Measurements from ENCODE around the gene OLAH.

Gene OLAH

DNA sequence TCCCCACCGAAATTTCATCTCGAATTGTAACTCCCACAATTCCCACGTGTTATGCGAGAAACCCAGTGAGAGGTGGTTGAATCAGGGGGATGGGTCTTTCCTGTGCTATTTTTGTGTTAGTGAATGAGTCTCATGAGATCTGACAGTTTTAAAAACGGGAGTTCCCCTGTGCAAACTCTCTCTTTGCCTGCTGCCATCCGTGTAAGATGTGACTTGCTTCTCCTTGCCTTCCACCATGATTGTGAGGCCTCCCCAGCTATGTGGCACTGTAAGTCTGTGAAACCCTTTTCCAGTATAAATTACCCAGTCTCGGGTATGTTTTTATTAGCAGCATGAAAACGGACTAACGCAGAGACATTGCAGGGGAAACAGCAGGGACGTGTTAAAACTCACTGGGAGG lies 5.3 kb upstream of the OLAH start:
- Histone ChIP-seq H3K27ac (ENCODE audit: low read depth, low read length) (no peak overlapping the region), H3K9me3 (ENCODE audit: control insufficient read depth, insufficient read depth, low read length) (no peaks in the 10 kb centered on the region), H3K9ac (ENCODE audit: low read depth, low read length) (no peak overlapping the region), H3K4me1 (ENCODE audit: control insufficient read depth, insufficient read depth, low read length) (no peaks in the 10 kb centered on the region), H3K27me3 (ENCODE audit: control insufficient read depth, insufficient read depth, low read length) (no peaks in the 10 kb centered on the region), H3K4me3 (ENCODE audit: low read depth, low read length) (no peak overlapping the region), H3K36me3 (ENCODE audit: control insufficient read depth, insufficient read depth, low read length) (no peaks in the 10 kb centered on the region)

DNA sequence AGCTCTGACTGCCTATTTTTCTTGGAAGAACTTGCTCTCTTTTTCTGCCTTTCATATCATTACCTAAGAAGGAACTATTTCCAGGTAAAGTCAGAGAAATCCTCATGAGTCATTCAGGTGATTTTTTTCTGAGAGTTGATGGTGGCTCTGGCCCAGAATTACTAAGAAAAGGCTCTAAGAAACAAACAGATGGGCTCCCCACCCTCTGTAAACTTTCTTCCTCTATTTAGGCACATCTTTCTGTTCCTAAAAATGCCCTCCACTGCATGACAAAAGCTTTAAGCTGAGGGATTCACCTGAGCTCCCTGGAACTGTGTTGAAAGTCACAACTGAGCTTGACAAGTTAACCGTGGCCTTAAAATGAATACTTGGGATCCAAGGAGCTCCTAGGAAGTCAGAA lies 1.6 kb downstream of the OLAH start:
- H3K4me1 ChIP-seq (ENCODE audit: control insufficient read depth, insufficient read depth, low read length) = no peaks in the 10 kb centered on the region
- no peak overlapping the region for H3K9ac ChIP-seq (ENCODE audit: low read depth, low read length)
- no peak overlapping the region for H3K27ac ChIP-seq (ENCODE audit: low read depth, low read length)

DNA sequence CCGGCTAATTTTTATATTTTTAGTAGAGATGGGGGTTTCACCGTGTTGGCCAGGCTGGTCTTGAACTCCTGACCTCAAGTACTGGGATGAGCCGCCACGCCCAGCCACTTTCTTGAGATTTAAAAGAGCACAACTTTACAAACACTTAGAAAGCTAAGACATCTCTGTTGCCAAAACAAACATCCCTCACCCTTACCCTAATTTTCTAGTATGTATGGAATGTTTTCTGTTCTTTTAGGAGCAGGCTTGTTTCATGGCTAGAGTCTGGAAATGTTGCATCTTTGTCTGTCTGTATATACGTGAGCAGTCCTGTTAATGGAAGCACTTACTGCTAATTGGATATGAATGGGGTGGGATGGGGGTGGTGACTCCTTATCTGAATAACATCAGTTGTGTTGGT lies 2.9 kb downstream of the OLAH start:
- Histone ChIP-seq H3K27me3 (ENCODE audit: control insufficient read depth, insufficient read depth, low read length) (no peaks in the 10 kb centered on the region), H3K27ac (ENCODE audit: low read depth, low read length) (no peak overlapping the region), H3K36me3 (ENCODE audit: control insufficient read depth, insufficient read depth, low read length) (no peaks in the 10 kb centered on the region), H3K4me1 (ENCODE audit: control insufficient read depth, insufficient read depth, low read length) (no peaks in the 10 kb centered on the region), H3K9me3 (ENCODE audit: control insufficient read depth, insufficient read depth, low read length) (no peaks in the 10 kb centered on the region), H3K4me3 (ENCODE audit: low read depth, low read length) (no peak overlapping the region), H3K9ac (ENCODE audit: low read depth, low read length) (no peak overlapping the region)

More for the DNA sequence above, 1.6 kb downstream of the OLAH start:
- no peaks in the 10 kb centered on the region for H3K9me3 ChIP-seq (ENCODE audit: control insufficient read depth, insufficient read depth, low read length)
- H3K36me3 ChIP-seq (ENCODE audit: control insufficient read depth, insufficient read depth, low read length) = no peaks in the 10 kb centered on the region
- H3K27me3 ChIP-seq (ENCODE audit: control insufficient read depth, insufficient read depth, low read length) = no peaks in the 10 kb centered on the region
- H3K4me3 ChIP-seq (ENCODE audit: low read depth, low read length) = no peak overlapping the region

DNA sequence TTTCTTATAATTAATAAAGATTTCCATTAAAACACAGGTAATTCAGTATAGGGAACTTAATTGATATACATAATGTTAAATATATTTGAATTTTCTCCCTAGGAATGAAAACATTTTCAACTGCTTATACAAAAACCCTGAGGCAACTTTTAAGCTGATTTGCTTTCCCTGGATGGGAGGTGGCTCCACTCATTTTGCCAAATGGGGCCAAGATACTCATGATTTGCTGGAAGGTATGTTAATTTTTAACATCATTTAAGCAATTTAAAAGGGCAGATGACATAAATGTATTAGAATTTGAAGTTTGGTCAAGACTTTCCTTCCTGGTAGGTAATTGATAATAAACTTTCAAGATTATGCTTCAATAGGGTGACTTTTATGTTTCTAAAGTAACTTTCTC lies 5.8 kb downstream of the OLAH start:
- no peaks in the 10 kb centered on the region for H3K27me3 ChIP-seq (ENCODE audit: control insufficient read depth, insufficient read depth, low read length)
- H3K9ac ChIP-seq (ENCODE audit: low read depth, low read length) = no peak overlapping the region
- H3K4me1 ChIP-seq (ENCODE audit: control insufficient read depth, insufficient read depth, low read length) = no peaks in the 10 kb centered on the region
- H3K9me3 ChIP-seq (ENCODE audit: control insufficient read depth, insufficient read depth, low read length) = no peaks in the 10 kb centered on the region
- H3K4me3 ChIP-seq (ENCODE audit: low read depth, low read length) = no peak overlapping the region
- H3K27ac ChIP-seq (ENCODE audit: low read depth, low read length) = no peak overlapping the region
- H3K36me3 ChIP-seq (ENCODE audit: control insufficient read depth, insufficient read depth, low read length) = no peaks in the 10 kb centered on the region

DNA sequence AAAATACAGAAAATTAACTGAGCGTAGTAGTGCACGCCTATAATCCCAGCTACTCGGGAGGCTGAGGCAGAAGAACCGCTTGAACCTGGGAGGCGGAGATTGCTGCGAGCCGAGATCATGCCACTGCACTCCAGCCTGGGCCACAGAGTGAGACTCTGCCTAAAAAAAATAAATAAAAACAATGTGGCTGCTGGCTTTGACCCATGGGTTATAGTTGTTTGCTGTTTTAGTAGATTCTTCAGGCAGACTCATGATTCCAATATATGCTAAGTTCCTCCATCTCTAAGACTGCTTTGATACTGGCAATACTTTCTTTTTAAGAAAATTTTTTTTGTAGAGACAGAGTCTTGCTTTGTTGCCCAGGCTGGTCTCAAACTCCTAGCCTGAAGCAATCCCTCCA lies 8.4 kb downstream of the OLAH start:
- Histone ChIP-seq H3K9ac (ENCODE audit: low read depth, low read length) (no peak overlapping the region), H3K27ac (ENCODE audit: low read depth, low read length) (no peak overlapping the region), H3K4me3 (ENCODE audit: low read depth, low read length) (no peak overlapping the region), H3K9me3 (ENCODE audit: control insufficient read depth, insufficient read depth, low read length) (no peaks in the 10 kb centered on the region), H3K4me1 (ENCODE audit: control insufficient read depth, insufficient read depth, low read length) (no peaks in the 10 kb centered on the region), H3K27me3 (ENCODE audit: control insufficient read depth, insufficient read depth, low read length) (no peaks in the 10 kb centered on the region), H3K36me3 (ENCODE audit: control insufficient read depth, insufficient read depth, low read length) (no peaks in the 10 kb centered on the region)

DNA sequence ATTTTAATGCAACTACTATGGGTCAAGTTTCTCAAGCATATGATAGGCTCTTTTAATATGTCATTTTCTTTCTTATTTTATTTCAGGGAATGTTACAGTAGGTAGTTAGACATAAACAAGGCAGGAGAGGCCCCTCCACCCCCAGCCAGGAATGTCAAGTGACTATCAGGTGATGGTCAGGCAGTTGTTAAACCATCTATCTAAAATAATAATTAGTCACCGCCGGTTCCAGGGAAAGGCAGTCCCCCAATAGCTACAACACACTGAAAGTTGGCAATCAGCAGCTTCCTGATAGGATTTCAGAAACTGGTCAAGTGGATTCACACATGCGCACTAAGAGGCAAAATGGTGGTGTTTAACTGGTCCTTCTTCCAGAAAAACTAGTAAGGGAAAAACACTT lies 9.3 kb downstream of the OLAH start:
- no peaks in the 10 kb centered on the region for H3K9me3 ChIP-seq (ENCODE audit: control insufficient read depth, insufficient read depth, low read length)
- no peak overlapping the region for H3K27ac ChIP-seq (ENCODE audit: low read depth, low read length)
- H3K4me1 ChIP-seq (ENCODE audit: control insufficient read depth, insufficient read depth, low read length) = no peaks in the 10 kb centered on the region
- H3K27me3 ChIP-seq (ENCODE audit: control insufficient read depth, insufficient read depth, low read length) = no peaks in the 10 kb centered on the region
- H3K36me3 ChIP-seq (ENCODE audit: control insufficient read depth, insufficient read depth, low read length) = no peaks in the 10 kb centered on the region
- no peak overlapping the region for H3K4me3 ChIP-seq (ENCODE audit: low read depth, low read length)
- no peak overlapping the region for H3K9ac ChIP-seq (ENCODE audit: low read depth, low read length)

DNA sequence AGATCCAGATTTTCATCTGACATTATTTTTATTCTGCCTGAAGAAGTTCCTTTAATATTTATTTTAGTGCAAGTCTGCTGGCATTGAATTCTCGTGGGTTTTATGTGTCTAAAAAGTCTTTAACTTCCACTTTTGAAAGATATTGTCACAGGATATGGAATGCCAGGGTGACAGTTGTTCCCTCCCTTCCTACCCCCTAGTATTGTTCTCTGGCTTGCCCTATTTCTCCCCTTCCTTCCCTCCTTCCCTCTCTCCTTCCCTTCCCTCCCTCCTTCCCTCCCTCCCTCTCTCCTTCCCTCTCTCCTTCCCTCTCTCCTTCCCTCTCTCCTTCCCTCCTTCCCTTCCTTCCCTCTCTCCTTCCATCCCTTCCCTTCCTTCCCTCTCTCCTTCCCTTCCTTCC lies 14.9 kb downstream of the OLAH start:
- no peaks in the 10 kb centered on the region for H3K4me1 ChIP-seq (ENCODE audit: control insufficient read depth, insufficient read depth, low read length)
- H3K27me3 ChIP-seq (ENCODE audit: control insufficient read depth, insufficient read depth, low read length) = no peaks in the 10 kb centered on the region
- H3K27ac ChIP-seq (ENCODE audit: low read depth, low read length) = no peak overlapping the region
- no peak overlapping the region for H3K9ac ChIP-seq (ENCODE audit: low read depth, low read length)
- H3K36me3 ChIP-seq (ENCODE audit: control insufficient read depth, insufficient read depth, low read length) = no peaks in the 10 kb centered on the region
- no peak overlapping the region for H3K4me3 ChIP-seq (ENCODE audit: low read depth, low read length)
- H3K9me3 ChIP-seq (ENCODE audit: control insufficient read depth, insufficient read depth, low read length) = peaks cover 5% of the 10 kb centered on the region; the same call in 1 of the 2 replicates

DNA sequence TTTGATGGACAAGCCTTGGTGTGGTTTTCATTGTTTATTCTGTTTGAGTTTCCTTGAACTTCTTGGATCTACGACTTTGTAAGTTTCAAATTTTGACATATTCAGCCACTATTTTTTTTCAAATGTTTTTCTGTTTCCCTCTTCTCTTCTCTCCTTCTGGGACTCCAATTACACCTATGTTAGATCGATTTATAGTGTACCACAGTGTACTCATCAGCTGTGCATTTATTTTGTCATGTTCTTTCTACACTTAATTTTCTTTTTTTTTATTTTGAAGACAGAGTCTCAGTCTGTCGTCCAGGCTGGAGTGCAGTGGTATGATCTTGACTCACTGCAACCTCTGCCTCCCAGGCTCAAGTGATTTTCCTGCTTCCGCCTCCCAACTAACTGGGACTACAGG lies 16.2 kb downstream of the OLAH start:
- H3K36me3 ChIP-seq (ENCODE audit: control insufficient read depth, insufficient read depth, low read length) = no peaks in the 10 kb centered on the region
- H3K27ac ChIP-seq (ENCODE audit: low read depth, low read length) = no peak overlapping the region
- H3K4me3 ChIP-seq (ENCODE audit: low read depth, low read length) = no peak overlapping the region
- H3K9me3 ChIP-seq (ENCODE audit: control insufficient read depth, insufficient read depth, low read length) = peaks cover 5% of the 10 kb centered on the region; the same call in 1 of the 2 replicates
- no peaks in the 10 kb centered on the region for H3K27me3 ChIP-seq (ENCODE audit: control insufficient read depth, insufficient read depth, low read length)
- H3K4me1 ChIP-seq (ENCODE audit: control insufficient read depth, insufficient read depth, low read length) = no peaks in the 10 kb centered on the region
- H3K9ac ChIP-seq (ENCODE audit: low read depth, low read length) = no peak overlapping the region

DNA sequence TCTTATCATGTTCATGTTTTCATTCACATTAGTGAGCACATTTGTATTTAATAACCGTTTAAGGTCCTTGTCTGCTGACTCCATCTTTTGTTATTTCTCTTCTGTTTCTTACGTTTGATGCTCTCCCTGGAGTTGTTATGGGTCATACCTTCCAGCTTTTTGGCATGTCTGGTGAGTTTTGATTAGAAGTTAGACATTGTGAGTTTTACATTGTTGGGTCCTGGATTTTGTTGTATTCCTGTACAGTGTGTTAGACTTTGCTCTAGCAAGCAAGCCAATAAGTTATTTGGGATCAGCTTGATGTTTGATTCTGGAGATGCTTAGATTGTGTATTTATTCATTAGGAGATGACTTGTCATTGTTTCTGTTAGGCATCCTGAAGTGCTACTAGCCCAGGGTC lies 16.9 kb downstream of the OLAH start:
- Histone ChIP-seq H3K9me3 (ENCODE audit: control insufficient read depth, insufficient read depth, low read length) (peaks cover 5% of the 10 kb centered on the region; the same call in 1 of the 2 replicates), H3K4me3 (ENCODE audit: low read depth, low read length) (no peak overlapping the region), H3K36me3 (ENCODE audit: control insufficient read depth, insufficient read depth, low read length) (no peaks in the 10 kb centered on the region), H3K27ac (ENCODE audit: low read depth, low read length) (no peak overlapping the region), H3K27me3 (ENCODE audit: control insufficient read depth, insufficient read depth, low read length) (no peaks in the 10 kb centered on the region), H3K9ac (ENCODE audit: low read depth, low read length) (no peak overlapping the region), H3K4me1 (ENCODE audit: control insufficient read depth, insufficient read depth, low read length) (no peaks in the 10 kb centered on the region)

DNA sequence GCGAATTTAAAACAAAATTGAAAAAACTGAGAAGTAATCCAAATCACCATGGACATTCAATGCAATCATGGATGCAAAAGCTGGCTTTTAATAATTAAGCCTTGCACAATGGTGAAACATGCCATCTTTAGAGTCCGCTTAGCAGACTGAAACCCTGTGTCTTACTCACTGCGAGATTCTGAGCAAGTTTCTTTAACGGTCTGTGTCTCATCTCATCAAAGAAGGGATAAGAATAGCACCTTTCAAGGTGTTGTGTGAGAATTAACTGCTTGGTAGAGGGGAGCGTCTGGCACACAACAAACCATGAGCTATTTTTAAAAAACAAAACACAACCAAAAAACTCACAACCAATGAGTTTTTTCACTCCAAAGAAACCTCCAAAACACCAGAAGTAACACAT lies 23.4 kb downstream of the OLAH start:
- Histone ChIP-seq H3K27me3 (ENCODE audit: control insufficient read depth, insufficient read depth, low read length) (no peaks in the 10 kb centered on the region), H3K27ac (ENCODE audit: low read depth, low read length) (no peak overlapping the region), H3K4me3 (ENCODE audit: low read depth, low read length) (no peak overlapping the region)

DNA sequence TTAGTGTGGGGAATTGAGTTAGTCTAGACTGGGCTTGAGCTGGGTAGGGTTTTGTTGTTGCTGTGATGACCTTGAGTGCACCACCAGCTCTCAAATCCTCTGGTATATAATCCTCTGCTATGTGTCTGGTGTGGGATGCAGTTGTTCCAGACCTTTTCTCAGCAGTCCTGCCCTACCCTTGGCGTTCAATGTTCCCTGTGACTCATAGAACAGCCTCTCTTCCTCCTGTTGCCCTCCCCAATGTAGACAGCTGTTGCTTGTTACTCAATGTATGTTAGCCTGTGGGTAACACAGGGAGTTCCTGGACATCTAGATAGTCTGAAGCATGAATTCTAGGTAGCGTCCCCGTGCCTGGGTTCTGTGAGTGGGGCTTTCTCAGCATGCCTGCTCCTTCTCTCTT lies 25.1 kb downstream of the OLAH start:
- Histone ChIP-seq H3K36me3 (ENCODE audit: control insufficient read depth, insufficient read depth, low read length) (no peaks in the 10 kb centered on the region; the same call in 1 of the 2 replicates), H3K9ac (ENCODE audit: low read depth, low read length) (no peak overlapping the region), H3K4me3 (ENCODE audit: low read depth, low read length) (no peak overlapping the region), H3K27ac (ENCODE audit: low read depth, low read length) (no peak overlapping the region), H3K4me1 (ENCODE audit: control insufficient read depth, insufficient read depth, low read length) (no peaks in the 10 kb centered on the region), H3K9me3 (ENCODE audit: control insufficient read depth, insufficient read depth, low read length) (peaks cover 25% of the 10 kb centered on the region), H3K27me3 (ENCODE audit: control insufficient read depth, insufficient read depth, low read length) (no peaks in the 10 kb centered on the region)

More for the DNA sequence above, 23.4 kb downstream of the OLAH start:
- Histone ChIP-seq H3K9ac (ENCODE audit: low read depth, low read length) (no peak overlapping the region), H3K4me1 (ENCODE audit: control insufficient read depth, insufficient read depth, low read length) (no peaks in the 10 kb centered on the region), H3K9me3 (ENCODE audit: control insufficient read depth, insufficient read depth, low read length) (peaks cover 10% of the 10 kb centered on the region), H3K36me3 (ENCODE audit: control insufficient read depth, insufficient read depth, low read length) (no peaks in the 10 kb centered on the region)

DNA sequence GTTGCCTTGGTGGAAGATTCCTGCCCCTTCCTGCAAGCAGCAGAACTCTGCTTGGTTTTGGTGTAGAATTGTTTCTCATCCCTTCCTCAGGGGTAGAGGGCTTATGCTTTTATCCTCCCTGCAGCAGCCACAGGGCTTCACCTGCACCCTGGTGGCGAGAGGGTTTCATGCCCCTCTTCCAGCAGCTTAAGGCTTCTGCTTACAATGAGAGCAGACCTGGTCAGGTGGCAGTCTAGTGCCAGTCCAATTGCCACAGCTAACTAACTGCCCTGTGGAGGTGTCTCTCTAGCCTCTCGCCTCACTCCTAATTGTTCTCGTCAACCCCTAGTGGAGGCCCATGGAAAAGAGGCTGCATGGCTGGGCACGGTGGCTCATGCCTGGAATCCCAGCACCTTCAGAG lies 25.5 kb downstream of the OLAH start:
- Histone ChIP-seq H3K4me1 (ENCODE audit: control insufficient read depth, insufficient read depth, low read length) (no peaks in the 10 kb centered on the region), H3K9ac (ENCODE audit: low read depth, low read length) (no peak overlapping the region), H3K9me3 (ENCODE audit: control insufficient read depth, insufficient read depth, low read length) (peaks cover 26% of the 10 kb centered on the region), H3K27ac (ENCODE audit: low read depth, low read length) (no peak overlapping the region), H3K4me3 (ENCODE audit: low read depth, low read length) (no peak overlapping the region), H3K36me3 (ENCODE audit: control insufficient read depth, insufficient read depth, low read length) (no peaks in the 10 kb centered on the region; the same call in 1 of the 2 replicates), H3K27me3 (ENCODE audit: control insufficient read depth, insufficient read depth, low read length) (no peaks in the 10 kb centered on the region)

All from HUES48 (cell line).